Measurements from ENCODE around the gene KCTD19. TPM values are rescaled to one million over a fixed set of nuclear protein-coding genes. Genes with fewer than 3 reads are reported as not detected.

KCTD19 gene
- total RNA-seq, 1 experiment from 2014 or later: not detected

DNA sequence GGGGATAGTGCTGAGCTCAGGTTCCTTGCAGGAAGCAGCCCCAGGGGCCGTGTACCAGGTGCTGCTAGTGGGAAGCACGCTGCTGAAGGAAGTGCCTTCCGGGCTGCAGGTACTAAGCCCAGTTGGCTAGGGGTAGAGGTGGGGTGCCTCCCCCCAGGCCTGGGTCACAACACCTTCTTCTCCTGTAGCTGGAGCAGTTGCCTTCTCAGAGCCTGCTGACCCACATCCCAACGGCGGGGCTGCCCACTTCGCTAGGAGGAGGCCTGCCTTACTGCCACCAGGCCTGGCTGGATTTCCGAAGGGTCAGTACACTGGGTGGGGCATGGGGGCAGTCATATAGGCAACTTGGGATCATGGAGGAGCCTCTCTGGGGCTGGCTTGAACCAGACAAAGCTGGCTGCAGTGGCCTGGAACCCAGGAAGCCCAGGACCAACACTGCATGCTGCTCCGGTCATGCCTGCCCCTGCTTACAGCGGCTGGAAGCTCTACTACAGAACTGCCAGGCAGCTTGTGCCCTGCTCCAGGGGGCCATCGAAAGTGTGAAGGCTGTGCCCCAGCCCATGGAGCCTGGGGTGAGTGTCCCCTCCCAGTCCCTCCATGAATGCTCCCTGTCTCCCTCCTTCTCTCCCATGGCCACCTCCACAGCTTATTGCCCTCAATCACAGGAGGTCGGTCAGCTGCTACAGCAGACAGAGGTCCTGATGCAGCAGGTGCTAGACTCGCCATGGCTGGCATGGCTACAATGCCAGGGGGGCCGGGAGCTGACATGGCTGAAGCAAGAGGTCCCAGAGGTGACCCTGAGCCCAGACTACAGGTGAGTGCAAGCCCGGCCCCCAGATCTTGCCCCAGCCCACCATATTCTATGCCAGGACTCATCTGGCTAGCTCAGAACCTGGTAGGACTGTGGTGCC lies 44.8 kb downstream of the KCTD19 start:
- H3K9ac ChIP-seq (ENCODE audit: low read length): no peak overlapping the region
- CTCF ChIA-PET: interaction anchor here (0.6 kb wide), 1 partner anchor 35 kb away, joined by 8 read pairs; no protein-coding TSS in a partner anchor

DNA sequence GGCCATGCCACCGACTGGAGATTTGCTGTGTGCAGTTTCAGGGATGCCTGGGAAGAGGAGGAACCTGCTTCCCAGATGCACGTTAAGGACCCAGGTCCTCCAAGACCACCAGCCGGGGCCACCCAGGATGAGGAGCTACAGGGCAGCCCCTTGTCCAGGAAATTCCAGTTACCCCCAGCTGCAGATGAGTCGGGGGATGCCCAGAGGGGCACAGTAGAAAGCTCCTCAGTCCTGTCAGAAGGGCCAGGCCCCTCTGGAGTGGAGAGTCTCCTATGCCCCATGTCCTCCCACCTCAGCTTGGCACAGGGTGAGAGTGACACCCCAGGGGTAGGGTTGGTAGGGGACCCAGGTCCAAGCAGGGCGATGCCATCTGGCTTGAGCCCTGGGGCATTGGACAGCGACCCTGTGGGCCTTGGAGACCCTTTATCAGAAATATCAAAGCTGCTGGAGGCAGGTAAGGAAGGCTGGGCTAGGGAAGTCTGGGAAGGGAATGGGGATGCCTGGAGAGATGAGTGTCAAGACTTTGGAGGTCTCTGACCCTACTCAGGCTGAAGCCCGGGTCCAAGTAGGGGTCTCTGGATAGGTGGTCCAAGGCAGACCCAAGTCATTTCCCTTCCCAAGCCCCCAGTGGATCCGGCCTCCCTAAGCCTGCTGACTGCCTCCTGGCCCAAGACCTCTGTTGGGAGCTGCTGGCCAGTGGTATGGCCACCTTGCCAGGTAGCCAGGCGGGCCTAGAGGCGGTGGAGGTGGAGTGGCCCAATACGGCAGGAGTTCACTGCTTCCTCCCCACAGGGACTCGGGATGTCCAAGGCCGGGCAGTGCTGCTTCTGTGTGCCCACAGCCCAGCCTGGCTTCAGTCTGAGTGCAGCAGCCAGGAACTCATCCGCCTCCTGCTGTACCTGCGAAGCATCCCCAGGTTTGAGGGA lies 46.2 kb downstream of the KCTD19 start:
- intact Hi-C loops (cut with micrococcal nuclease): no loop called here
- ChIA-PET CTCF (no interaction called here), POLR2A (ENCODE audit: unreplicated experiment) (no interaction called here)
- no peak for TF ChIP-seq EZH2phosphoT487 (IDR thresholded peaks at IDR 0.05; ENCODE audit: borderline replicate concordance, low read length)
- TF ChIP-seq EZH2 (IDR thresholded peaks at IDR 0.05; ENCODE audit: low read length, unreplicated experiment): no peak
- TF ChIP-seq, protein P1, sequence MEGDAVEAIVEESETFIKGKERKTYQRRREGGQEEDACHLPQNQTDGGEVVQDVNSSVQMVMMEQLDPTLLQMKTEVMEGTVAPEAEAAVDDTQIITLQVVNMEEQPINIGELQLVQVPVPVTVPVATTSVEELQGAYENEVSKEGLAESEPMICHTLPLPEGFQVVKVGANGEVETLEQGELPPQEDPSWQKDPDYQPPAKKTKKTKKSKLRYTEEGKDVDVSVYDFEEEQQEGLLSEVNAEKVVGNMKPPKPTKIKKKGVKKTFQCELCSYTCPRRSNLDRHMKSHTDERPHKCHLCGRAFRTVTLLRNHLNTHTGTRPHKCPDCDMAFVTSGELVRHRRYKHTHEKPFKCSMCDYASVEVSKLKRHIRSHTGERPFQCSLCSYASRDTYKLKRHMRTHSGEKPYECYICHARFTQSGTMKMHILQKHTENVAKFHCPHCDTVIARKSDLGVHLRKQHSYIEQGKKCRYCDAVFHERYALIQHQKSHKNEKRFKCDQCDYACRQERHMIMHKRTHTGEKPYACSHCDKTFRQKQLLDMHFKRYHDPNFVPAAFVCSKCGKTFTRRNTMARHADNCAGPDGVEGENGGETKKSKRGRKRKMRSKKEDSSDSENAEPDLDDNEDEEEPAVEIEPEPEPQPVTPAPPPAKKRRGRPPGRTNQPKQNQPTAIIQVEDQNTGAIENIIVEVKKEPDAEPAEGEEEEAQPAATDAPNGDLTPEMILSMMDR (conservative IDR thresholded peaks at IDR 0.05; ENCODE audit: low read depth, low read length): no peak
- Histone ChIP-seq H2AFZ (ENCODE audit: low read length) (no peak overlapping the region), H3K9me2 (replicated peaks; ENCODE audit: low read length) (no peaks in the 10 kb centered on the region), H3K27ac (ENCODE audit: low read length) (no peak overlapping the region), H3K4me1 (ENCODE audit: insufficient read depth, low read length) (peaks cover 23% of the 10 kb centered on the region), H3K79me2 (ENCODE audit: low read length) (peaks cover 6% of the 10 kb centered on the region; the same call in 1 of the 2 replicates), H3K36me3 (ENCODE audit: low read depth, low read length) (0 out of 2 replicates have a peak, but pooled peaks cover 4% of the 10 kb centered on the region), H3K9me3 (ENCODE audit: low read length) (no peaks in the 10 kb centered on the region), H3K27me3 (ENCODE audit: low read length) (no peaks in the 10 kb centered on the region), H3F3A (ENCODE audit: low read length, unreplicated experiment) (no peaks in the 10 kb centered on the region), H3K9ac (ENCODE audit: low read length) (no peak overlapping the region), H3K4me3 (ENCODE audit: low read length) (no peak overlapping the region), H3K4me2 (ENCODE audit: low read length) (no peak overlapping the region), H4K20me1 (ENCODE audit: low read length) (no peaks in the 10 kb centered on the region)
- DNase-seq (no peak), ATAC-seq (no peak)
- BruUV-seq (replicated peaks): TSS peak; percentile 38

More for the DNA sequence above, 44.8 kb downstream of the KCTD19 start:
- no peaks in the 10 kb centered on the region for H3K9me3 ChIP-seq (ENCODE audit: low read length)
- no TSS peak for BruUV-seq (replicated peaks)
- TF ChIP-seq, protein P1 (conservative IDR thresholded peaks at IDR 0.05; ENCODE audit: low read depth, low read length): no peak
- TF ChIP-seq EZH2phosphoT487 (IDR thresholded peaks at IDR 0.05; ENCODE audit: borderline replicate concordance, low read length): no peak
- TF ChIP-seq EZH2 (IDR thresholded peaks at IDR 0.05; ENCODE audit: low read length, unreplicated experiment): no peak
- no peaks in the 10 kb centered on the region for H3K36me3 ChIP-seq (ENCODE audit: low read depth, low read length)
- no peak overlapping the region for H3K4me2 ChIP-seq (ENCODE audit: low read length)
- peaks cover 20% of the 10 kb centered on the region for H3K4me1 ChIP-seq (ENCODE audit: insufficient read depth, low read length)
- ATAC-seq (no peak), DNase-seq (no peak)
- POLR2A ChIA-PET (ENCODE audit: unreplicated experiment): no interaction called here
- H3K27me3 ChIP-seq (ENCODE audit: low read length): no peaks in the 10 kb centered on the region
- no peaks in the 10 kb centered on the region for H3F3A ChIP-seq (ENCODE audit: low read length, unreplicated experiment)
- H3K4me3 ChIP-seq (ENCODE audit: low read length): no peak overlapping the region
- no peaks in the 10 kb centered on the region for H4K20me1 ChIP-seq (ENCODE audit: low read length)
- H3K9me2 ChIP-seq (replicated peaks; ENCODE audit: low read length): no peaks in the 10 kb centered on the region
- no peak overlapping the region for H3K27ac ChIP-seq (ENCODE audit: low read length)
- intact Hi-C loops (cut with micrococcal nuclease): no loop called here
- no peak overlapping the region for H2AFZ ChIP-seq (ENCODE audit: low read length)
- peaks cover 6% of the 10 kb centered on the region; the same call in 1 of the 2 replicates for H3K79me2 ChIP-seq (ENCODE audit: low read length)

All from PC-3 (cell line).